SIG-M5 (cell line): ENCODE data around the gene TBCD.

Source experiments
- DNase-seq: peaks from one replicate; lab custom pipeline; 2025; lab: John Stamatoyannopoulos, UW

The TBCD gene

DNA sequence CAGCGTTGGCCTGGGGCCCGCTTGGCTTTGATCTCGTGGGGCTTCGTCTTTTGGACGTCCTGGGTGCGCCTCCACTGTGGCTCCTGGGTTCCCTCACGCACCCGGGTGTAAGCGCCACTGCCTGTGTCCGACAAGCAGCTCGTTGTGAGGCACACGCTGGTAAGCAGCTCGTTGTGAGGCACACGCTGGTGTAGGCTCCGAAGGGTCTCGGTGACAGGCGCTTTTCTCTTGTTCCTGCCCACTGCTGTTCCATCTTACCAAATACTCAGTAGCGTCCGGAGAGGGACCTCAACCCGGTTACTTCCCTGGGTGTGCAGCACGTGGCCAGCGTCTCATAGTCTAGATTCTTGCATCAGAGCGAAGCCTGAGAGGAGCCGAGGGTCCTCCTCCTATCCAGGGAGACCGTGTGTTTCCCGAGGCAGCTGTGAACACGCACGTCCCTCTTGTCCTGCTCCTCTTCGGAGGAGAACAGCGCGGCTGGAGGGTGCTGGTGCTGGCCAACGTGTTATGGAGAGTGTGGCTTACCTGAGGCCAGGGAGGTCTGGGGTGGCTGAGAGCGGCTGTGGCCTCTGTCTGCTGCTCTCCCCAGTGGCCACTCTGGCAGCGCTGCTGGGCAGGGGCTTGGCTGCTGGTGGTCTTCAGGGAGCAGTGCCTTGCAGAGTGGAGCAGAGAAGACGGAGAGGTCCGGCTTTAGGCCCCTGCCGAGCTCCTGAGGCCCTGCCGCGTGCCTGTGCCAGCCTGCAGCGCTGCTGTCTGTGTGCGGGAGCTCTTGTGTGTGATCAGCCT, 120.1 kb downstream of the TBCD start:
- no peak for DNase-seq

DNA sequence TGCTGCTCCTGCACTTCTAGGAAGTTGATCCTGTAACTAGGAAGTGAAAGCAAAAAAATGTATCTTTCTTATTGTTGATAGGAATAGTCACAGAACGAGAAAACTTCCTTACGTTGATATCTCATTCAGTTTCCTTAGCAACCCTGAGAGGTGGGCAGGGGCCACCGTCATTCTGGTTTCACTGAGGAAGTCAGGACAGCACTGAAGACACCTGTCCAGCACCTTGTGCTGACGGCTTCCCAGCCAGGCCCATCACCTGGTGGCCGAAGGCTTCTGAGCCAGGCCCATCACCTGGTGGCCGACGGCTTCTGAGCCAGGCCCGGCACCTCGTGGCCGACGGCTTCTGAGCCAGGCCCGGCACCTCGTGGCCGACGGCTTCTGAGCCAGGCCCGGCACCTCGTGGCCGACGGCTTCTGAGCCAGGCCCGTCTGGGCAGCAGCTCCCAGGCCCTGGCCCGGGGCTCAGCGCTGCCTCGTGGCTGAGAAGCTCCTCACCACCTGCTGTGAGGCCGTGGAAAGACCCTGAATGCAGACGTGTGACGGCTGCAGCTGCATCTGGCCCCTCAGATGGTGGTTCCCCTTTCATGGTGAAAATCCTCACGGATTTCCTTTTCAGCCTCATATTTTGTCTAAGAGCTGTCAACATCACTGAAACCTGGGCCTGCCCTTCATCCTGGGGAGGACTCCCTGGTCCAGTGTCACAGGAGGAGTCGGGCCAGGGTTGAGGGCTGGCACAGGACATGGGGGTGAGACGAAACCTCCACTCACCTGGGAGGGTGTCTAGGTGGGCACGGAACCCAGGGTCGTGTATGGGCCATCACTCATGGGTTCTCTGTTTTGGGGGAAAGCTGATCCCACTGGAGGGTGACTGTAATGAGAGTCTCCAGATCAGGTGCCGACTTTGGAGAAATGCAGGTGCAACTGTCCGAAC, 121.0 kb downstream of the TBCD start:
- DNase-seq, result no peak

DNA sequence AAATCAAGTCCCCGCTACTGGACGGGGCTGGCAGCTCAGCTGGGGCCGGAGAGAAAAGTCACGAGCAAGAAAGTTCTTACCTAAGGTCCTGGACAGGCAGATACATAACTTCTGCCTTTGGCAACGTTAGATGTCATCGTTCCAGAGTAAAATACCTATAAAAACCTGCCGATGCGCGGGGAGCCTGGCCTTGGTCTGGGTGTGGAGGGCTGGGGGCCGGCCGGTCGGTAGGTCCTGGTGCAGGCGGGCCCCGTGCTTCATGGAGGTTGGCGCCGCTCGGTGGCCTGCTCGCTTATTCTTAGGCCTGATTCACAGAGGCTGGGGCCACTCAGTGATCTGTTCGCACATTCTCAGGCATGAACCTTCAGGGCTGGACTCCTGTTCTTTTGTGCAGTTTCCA, 121.7 kb downstream of the TBCD start:
- DNase-seq, result no peak

DNA sequence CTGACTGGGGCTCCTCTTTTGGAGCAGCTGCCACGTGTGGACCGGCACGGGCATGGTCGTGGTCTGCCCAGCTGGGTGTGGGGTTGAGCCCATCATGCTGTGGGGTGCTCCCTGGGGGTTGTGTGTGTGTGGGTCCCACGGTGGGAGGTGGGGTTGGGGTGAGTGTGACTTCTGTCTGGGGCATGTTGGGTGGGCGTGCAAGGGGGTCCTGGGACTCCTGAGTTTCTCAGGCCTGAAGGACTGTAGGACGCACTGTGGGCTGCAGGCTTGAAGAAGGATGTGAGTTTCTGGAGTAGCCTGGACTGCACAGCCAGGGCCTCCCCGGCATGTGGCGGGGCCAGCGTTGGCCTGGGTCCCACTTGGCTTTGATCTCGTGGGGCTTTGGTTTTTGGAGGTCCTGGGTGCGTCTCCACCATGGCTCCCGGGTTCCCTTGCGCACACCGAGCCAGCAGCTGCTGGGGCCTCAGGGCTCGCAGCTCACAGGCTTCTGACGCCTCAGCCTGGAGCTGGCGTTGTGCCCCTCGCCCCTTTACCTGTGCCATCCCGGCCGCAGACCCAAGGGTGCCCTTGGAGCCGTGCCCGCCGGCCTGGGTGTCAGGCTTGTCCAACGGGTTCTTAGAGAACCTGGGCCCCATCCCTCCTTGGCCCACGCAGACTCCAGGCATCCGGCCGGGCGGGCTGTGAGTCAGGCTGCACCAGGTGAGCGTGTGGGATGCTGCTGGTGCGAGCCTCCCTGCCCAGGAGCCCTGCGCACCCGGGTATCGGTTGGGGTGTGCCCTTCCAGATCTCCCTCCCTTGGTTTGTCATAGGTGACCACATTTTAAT, 122.4 kb downstream of the TBCD start:
- no peak for DNase-seq

DNA sequence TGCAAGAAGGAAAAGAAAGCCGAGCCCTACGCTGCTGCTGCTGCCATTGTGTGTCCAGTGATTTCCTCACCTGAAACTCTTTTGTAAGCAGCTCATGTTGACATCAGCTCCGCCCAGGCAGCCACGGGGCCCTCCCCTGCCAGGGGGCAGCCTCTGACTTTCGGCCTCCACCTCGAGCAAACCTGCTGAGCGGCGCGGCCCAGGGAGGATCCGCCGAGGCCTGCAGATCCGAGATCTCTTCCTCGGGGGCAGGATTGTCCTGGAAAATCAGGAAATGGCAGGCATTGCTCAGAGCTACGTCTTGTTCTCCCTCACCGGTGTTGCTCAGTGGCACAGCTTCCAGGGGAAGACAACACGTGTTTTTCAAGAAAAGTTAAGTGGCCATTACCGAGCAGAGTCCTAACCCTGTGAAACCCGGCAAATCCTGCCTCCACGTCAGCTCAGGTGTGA, 123.6 kb downstream of the TBCD start:
- DNase-seq, result no peak

DNA sequence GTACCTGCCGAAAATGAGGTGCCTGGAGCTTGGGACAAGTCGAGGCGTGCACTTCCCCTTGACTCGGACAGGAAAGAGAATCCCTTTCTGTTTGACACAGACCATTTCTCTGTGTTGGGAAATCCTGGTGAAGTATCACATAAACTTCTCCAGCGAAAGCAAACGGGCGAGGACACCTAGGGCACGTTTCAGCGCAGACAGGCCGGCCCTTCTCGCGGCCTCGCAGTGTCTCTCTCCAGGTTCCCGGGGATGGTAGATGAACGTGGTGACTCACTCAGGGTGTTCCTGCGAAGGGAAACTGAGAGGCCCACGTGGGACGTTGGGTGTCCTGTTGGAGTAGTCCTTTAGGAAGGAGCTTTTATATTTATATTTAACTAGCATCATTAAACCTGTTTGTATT, 124.3 kb downstream of the TBCD start:
- no peak for DNase-seq

DNA sequence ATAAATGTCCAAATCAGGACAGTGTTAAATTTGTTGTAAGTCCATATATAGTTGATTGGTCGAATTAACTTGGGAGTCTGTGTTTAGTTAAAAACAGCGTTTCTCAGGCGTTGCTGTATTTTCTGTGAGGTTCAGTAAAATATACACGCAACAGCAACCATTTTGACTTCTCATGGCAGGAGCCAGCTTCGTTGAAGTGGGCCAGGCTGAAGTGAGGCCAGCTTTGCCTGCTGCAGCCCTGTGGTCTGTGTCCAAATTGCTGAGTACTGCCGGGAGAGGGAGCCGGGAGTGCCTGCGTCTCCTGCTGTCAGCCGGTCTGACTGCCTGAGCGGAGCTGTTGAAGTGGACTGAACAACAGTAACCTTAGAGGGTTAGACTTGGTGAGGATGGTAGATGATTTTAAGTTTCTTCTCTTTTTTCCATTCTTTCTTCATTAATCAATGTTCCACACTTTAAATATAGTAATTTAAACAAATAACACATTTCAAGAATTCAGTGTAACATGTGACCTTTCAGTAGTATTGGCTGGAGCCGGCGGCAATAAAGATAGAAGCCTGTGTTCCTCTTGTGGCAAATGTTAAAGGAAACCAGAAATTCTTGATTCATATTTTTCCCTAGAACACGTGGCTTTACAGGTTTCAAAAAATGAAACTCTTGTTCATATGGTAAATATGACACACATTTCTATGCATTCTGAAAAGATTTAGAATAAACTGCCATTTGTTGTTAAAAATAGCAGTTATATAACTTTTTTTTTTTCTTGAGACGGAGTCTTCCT, 124.9 kb downstream of the TBCD start:
- no peak for DNase-seq

DNA sequence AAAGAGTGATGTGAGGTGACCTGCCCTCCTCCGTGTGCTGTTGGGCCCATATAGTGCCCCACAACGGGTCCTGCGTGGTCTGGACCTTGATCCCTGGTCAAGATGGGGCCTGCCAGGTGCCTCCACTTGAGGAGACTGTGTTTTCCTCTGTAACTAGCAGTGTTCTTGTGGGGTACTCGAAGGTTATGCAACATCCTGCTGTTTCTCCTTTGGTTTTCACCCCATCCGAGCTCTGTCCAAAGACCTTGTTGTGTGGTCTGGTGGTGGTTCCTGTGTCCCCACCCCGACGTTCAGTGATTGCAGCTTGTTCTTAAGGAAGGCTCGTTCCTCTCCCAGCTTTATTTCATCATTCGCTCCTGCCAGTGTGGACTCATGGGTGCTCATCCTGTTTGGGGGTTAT, 126.7 kb downstream of the TBCD start:
- DNase-seq, result no peak

DNA sequence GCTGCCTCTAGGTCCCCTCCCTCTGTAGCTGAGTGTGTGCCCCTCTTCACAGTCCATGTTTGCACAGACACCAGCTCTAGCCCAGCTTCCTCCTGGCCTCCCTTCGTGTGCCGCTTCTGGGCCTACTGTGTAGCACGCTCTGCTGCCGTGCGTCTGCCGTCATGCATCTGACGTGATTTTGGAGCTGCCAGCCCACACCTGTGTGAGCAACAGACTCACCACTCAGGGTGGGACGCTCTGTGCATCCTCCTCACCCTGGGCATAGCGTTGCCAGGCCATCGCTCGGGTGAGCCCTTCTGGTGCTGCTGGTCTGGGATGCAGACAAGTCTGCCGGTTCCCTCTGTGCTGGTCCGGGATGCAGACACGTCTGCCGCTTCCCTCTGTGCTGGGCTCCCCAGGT, 127.4 kb downstream of the TBCD start:
- no peak for DNase-seq

DNA sequence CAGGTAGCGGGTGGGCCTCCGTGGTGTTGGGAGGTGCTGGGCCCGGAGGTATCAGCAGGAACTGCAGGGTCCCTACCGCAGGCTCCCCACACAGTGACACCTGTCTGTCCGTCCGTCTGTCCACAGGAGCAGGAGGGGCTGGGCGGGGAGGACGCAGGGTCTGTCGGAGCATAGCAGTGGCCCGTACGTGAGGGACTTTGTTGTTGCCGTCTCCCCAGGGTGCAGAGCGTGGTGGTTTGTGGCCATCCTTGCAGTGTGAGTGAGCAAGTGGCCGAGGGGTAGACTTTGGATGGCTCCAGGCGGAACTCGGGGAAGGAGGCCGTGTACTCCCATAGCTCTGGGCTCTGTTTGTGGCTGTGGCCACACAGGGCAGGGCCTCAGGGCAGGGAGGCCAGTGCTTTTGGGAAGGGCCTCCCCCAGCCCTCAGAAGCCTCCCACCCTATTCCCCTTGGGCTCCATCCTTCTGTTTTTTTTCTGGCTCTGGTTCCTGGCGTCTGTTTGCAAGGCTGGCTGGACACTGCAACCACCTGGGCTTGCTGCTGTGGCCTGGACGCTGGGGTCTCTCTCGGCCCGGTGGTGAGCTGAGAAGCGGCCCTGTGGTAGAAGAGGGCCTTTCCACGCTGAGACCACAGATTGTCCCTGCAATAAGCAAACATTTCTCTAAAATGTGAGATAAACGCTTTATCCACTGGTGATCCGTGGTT, 128.9 kb downstream of the TBCD start:
- no peak for DNase-seq

DNA sequence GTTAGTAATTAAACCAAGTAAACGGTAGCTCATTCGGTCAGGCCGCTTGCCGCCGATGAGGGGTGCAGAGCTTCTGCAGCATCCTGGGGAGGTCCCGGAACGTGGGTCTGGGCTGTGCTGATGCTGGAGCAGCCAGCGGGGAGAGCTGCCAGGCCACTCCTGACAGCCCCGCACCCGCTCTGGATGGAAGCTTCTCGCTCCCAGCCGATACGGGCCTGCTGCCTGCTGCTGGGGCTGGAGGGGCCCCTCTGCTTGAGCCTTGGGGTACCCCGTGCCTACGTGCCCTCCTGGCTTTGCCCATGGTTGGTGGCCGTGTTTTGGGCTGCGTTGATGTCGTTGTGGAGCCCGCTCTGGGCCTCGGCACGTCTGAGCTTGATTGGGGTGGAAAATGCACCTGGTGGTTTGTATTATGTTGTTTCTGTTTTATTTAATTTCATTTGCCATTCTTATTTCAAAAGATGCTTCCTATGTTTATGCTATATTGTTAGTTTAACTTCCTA, 129.5 kb downstream of the TBCD start:
- DNase-seq, result no peak

DNA sequence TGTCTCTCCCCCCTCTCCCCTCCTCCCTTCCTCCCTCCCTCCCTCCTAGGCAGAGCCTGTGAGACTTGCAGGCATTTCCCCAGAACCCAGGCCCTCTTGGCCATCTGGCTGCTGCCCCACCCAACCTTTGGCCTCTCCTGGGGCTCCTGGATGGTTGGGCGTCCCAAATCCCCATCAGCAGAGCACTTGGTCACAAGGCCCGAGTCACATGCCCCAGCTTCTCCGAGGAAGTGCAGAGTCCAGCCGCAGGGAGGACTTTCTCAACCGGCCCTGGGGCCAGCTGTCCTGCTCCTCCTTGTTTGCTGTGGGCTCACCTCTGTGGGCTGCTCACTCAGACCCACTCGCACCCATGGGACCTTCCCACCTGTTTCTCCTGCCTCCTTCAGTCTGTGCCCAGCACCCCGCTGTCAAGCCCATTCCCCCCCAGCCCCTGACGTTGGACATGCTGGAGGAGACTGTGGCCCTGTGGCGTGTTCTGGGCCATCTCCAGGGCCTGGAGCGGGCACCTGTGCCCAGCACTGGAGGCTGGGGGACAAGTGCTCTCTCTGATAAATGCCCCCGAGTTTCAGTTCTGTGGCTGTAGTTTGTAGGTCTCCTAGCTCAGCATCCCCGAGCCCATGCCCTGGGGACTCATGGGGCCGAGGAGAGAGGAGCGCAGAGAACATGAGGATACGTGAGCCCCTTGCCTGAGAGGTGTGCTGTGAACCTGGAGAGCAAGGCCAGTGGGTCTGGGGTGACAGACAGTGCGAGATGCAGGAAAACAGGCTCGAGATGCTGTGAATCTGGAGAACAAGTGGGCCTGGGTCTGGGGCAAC, 130.2 kb downstream of the TBCD start:
- no peak for DNase-seq

DNA sequence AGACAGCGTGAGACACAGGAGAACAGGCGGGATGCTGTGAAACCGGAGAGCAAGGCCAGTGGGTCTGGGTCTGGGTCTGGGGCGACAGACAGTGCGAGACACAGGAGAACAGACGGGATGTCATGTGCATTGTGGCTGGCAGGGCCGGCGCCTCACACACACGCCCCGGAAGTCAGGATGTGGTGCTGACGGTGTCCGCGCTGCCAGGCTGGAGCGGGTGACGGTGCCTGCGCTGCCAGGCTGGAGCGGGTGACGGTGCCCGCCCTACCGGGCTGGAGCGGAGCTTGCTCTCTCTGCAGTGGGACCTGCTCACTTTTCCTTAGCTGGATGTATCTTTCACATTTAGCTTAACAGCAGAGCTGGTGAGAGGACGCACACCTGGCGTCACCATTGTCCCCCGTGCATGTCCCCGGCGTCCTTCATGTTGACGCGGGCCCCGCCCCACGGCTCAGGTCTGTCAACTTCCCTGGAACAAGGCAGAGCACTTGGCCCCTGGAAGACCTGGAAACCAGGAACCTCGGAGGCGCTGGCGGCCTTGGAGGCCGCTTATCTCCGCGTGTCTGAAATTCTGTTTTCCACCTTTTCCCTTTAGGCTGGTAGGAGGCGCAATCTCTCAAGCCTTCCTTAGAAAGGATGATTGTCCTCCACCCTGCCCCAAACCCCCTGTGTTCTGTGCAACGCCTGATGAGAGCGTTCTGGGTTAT, 131.0 kb downstream of the TBCD start:
- DNase-seq, result no peak

DNA sequence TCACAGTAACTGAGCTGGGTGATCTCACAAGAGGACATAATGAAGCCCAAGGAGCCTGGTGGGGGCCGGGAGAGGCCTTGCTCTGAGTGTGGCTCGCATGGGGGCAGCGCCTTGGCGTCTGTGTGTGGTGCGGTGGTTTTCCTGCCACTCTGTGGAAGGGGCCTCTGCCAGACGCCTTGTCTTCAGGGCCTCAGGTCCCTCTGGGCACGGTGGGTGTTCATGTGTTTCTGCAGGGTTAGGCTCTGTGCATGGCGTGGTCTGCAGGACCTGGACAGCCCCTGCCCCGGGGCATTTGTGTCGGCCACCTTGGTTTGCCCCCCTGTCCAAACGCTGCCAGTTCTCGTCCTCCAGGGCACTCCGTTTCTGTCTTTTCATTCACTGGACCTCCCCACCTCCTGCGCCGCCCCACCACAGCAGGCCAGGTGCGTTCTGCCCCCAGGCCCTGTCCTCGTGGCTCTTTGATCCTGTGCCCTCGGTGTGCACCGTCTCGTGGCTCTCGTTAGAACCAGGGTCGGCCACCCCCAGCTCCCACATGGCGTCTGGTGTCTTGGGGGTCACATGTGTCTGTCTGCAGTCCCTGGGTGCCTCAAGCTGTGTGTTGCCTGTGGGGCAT, 131.7 kb downstream of the TBCD start:
- no peak for DNase-seq

DNA sequence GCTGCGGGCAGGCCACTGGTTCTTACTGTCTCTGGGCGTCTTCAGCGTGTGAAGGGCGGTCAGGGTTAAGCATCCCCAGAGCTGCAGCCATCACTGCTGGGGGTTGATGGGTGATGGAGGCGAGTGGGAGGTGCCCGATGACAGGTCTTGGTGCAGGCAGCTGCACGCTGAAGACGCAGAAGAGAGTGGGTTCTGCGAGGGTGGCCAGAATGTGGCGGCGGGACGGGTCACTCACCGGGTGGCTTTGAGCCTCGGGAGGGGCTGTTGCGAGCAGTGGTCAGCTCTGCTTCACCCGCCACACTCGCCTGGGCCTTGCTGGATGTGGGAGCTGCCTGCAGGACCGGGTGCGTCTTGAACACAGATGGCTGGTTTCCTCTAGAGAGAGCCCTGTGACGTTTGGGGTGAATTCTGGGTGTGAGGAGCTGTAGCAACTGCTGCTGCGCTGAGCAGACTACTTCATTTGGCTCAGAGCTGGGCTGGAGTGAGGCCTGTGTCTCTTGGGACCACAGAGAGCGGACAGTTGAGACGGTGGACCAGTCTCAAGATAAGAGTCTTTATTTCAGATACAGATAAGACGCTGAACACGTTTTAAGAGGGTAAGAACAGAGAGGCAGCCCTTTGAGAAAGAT, 132.6 kb downstream of the TBCD start:
- DNase-seq, result no peak

DNA sequence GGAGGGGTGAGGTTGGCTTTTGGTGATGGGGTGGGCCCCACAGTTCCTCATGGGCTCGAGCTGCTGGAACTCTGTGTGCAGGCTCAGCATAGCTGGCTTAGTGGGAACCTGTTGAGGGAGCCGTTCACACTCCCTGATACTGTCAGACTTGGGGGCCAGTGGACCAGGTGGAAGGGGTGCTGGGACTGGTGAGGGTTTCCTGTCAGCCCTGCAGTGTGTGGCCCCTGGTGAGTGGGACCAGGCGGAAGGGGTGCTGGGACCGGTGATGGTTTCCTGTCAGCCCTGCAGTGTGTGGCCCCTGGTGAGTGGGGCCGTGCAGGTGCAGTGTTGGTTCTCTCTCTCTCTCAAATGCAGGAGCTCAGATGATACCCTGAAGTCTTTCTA, 133.1 kb downstream of the TBCD start:
- no peak for DNase-seq

DNA sequence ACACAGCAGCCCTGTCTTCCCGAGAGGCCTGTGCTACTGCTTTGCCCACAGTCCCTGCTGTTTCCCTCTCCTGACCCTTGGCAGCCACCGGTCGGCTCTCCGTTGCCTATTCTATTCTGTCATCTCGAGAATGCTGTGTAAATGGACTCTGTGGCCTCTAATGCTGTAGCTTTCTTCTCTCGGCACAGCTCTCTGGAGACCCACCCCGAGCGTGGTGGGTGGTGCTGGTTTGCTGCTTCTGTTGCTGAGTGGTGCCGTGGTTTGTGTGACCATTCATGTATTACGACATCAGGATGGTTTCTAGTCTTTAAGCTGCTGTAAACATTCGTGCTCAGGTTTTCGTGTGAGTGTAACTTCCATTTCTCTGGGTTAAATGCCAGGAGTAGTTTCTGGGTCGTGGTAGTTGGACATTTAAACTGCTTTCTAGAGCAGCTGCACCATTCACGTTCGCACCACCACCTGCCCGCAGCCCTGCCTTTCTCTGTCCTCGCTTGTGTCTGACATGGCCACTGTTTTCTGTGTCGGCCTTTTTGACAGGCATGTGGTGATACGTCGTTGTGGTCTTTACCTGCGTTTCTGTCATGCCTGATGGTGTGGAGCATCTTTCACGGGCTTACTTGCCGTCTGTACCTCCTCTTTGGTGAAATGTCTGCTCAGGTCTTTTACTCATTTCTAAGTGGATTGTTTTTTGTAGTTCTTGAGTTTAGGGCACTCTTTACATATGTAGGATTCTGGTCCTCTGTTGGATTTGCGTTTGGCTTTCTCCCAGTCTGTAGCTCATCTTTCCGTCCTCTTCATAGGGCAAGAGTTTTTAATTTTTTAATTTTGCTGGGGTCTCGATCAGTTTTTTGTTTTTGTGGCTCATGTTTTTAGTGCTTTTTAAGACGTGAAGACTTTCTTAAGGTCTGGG, 135.6 kb downstream of the TBCD start:
- no peak for DNase-seq
